Amniotic epithelial cell (primary cell): ENCODE measurements around the gene TXN2.
A peak's percentile ranks its signal among the peaks of the same experiment; 100 is the strongest.

Experiments
- DNase-seq: peaks from one replicate; pipeline ENCODE4 v3.0.0-alpha.2; 2010; ENCODE audit warnings: low read depth

TXN2 gene

GRCh38 chr22:36486619-36487384 lies 5.4 kb upstream of the TXN2 start:
- DNase-seq: peak; percentile 71

GRCh38 chr22:36480941-36481392 lies 473 bp downstream of the TXN2 start:
- DNase-seq: no peak

- peak; percentile 90 for DNase-seq
Observed at GRCh38 chr22:36478966-36479365, 2.5 kb downstream of the TXN2 start.

GRCh38 chr22:36475341-36475740 lies 6.1 kb downstream of the TXN2 start:
- DNase-seq: no peak

- DNase-seq: no peak
Observed at GRCh38 chr22:36472689-36473088, 8.8 kb downstream of the TXN2 start.

- DNase-seq: peak; percentile 69
Observed at GRCh38 chr22:36471341-36471821, 10.1 kb downstream of the TXN2 start.

GRCh38 chr22:36470994-36471331 lies 10.5 kb downstream of the TXN2 start:
- peak; percentile 40 for DNase-seq

- peak; percentile 83 for DNase-seq
Observed at GRCh38 chr22:36470162-36470993, 11.1 kb downstream of the TXN2 start.

- DNase-seq: no peak
Observed at GRCh38 chr22:36469094-36469710, 12.2 kb downstream of the TXN2 start.

- DNase-seq: peak; percentile 97
Observed at GRCh38 chr22:36467946-36468345, 13.5 kb downstream of the TXN2 start.

GRCh38 chr22:36467042-36467810 lies 14.2 kb downstream of the TXN2 start:
- peak; percentile 81 for DNase-seq

- no peak for DNase-seq
Observed at GRCh38 chr22:36466258-36466657, 15.2 kb downstream of the TXN2 start.

- peak; percentile 92 for DNase-seq
Observed at GRCh38 chr22:36465232-36466021, 16.0 kb downstream of the TXN2 start.

GRCh38 chr22:36464715-36465231 lies 16.7 kb downstream of the TXN2 start:
- no peak for DNase-seq

GRCh38 chr22:36463783-36464184 lies 17.7 kb downstream of the TXN2 start:
- DNase-seq: no peak

GRCh38 chr22:36461665-36462649 lies 19.5 kb downstream of the TXN2 start:
- DNase-seq: peak; percentile 88

GRCh38 chr22:36460202-36460601 lies 21.2 kb downstream of the TXN2 start:
- DNase-seq: no peak

- no peak for DNase-seq
Observed at GRCh38 chr22:36457688-36458450, 23.6 kb downstream of the TXN2 start.

- DNase-seq: no peak
Observed at GRCh38 chr22:36456464-36456845, 25.0 kb downstream of the TXN2 start.
